H1 (cell line): ENCODE results near the gene ZDHHC17.

Source experiments
- CREB1 ChIP-seq: IDR thresholded peaks from 2 replicates; pipeline ENCODE4 v1.6.1; 2012; ENCODE audit warnings: inconsistent platforms
- CTCF ChIP-seq, 3 experiments: IDR thresholded peaks; 1 replicate in 2 of 3; 2 replicates in 1 of 3; pipeline versions ENCODE4 v1.5.1 to v1.6.1; 2011; ENCODE audit warnings: low read length in 3 of 3, mild to moderate bottlenecking in 3 of 3, inconsistent platforms in 2 of 3, low read depth in 1 of 3, moderate library complexity in 1 of 3; ENCODE audit not compliant: insufficient read depth in 1 of 3; ENCODE audit errors: control extremely low read depth in 1 of 3
- EZH2 ChIP-seq: fragments of 200-600 bp; sonication (generic); IDR thresholded peaks from 2 replicates; pipeline ENCODE4 v1.7.1; 2012; ENCODE audit warnings: low read depth, mild to moderate bottlenecking, moderate library complexity, low read length, inconsistent platforms; ENCODE audit not compliant: severe bottlenecking
- HDAC2 ChIP-seq, 2 experiments: fragments of 300-600 bp in 1 of 2; sonication (generic) in 1 of 2; IDR thresholded peaks; 2 replicates each; pipeline ENCODE4 v1.6.1; 2011 to 2012; ENCODE audit warnings: low read depth in 2 of 2, low read length in 2 of 2, mild to moderate bottlenecking in 2 of 2, moderate library complexity in 2 of 2, borderline replicate concordance in 1 of 2, inconsistent platforms in 1 of 2
- MAFK ChIP-seq: IDR thresholded peaks from 2 replicates; pipeline ENCODE4 v1.6.1; 2012; ENCODE audit warnings: low read depth, mild to moderate bottlenecking, improper control_type of control experiment, low read length
- TAF1 ChIP-seq: IDR thresholded peaks from 2 replicates; pipeline ENCODE4 v1.6.1; 2011; ENCODE audit warnings: mild to moderate bottlenecking, low read depth, low read length
- YY1 ChIP-seq: IDR thresholded peaks from 2 replicates; pipeline ENCODE4 v1.6.1; 2011; ENCODE audit warnings: low read depth, mild to moderate bottlenecking, low read length

GRCh38 chr12:76715332-76715731 is 48.6 kb upstream of the ZDHHC17 start:
- no peak for TF ChIP-seq EZH2
- no peak for TF ChIP-seq HDAC2 (IDR thresholded peaks at IDR 0.05; ENCODE audit: borderline replicate concordance in 1 of 2, low read depth in 2 of 2, low read length in 2 of 2)
- no peak for TF ChIP-seq CREB1
- TF ChIP-seq CTCF (IDR thresholded peaks at IDR 0.05; ENCODE audit: control extremely low read depth in 1 of 3, insufficient read depth in 1 of 3, low read depth in 1 of 3, low read length in 3 of 3) = no peak
- TF ChIP-seq YY1 = no peak
- TF ChIP-seq TAF1 = no peak
- no peak for TF ChIP-seq MAFK
